Upper lobe of left lung (tissue), 6 donors: ENCODE measurements around the gene PRKG1. TPM values are rescaled to one million over a fixed set of nuclear protein-coding genes. Genes with fewer than 3 reads are reported as not detected.

Source experiments
- ATAC-seq, 2 donors: fragments of 200-7000 bp; cut with Tn5 transposase; one replicate each; pipeline ENCODE4 v1.9.1; 2022; ENCODE audit warnings: mild to moderate bottlenecking in 2 of 2, moderate library complexity in 2 of 2; ENCODE audit not compliant: low FRiP score in 2 of 2
- DNase-seq, 2 donors: peaks; one replicate each; pipeline ENCODE4 v3.0.0-alpha.2; 2019 to 2020
- H3K27ac ChIP-seq, 4 donors: fragments of 200-600 bp; sonication (generic); one replicate each; pipeline ENCODE4 v1.5.1; 2016 to 2019
- H3K27me3 ChIP-seq, 4 donors: fragments of 200-600 bp; sonication (generic); one replicate each; pipeline ENCODE4 v1.5.1; 2017 to 2019
- H3K36me3 ChIP-seq, 4 donors: fragments of 200-600 bp; sonication (generic); one replicate each; pipeline ENCODE4 v1.5.1; 2016 to 2019
- H3K4me1 ChIP-seq, 4 donors: fragments of 200-600 bp; sonication (generic); one replicate each; pipeline ENCODE4 v1.5.1; 2018 to 2019
- H3K4me3 ChIP-seq, 4 donors: fragments of 200-600 bp; sonication (generic); one replicate each; pipeline ENCODE4 v1.5.1; 2017 to 2019; ENCODE audit warnings: mild to moderate bottlenecking in 2 of 4, moderate library complexity in 1 of 4
- H3K9me3 ChIP-seq, 4 donors: fragments of 200-600 bp; sonication (generic); one replicate each; pipeline ENCODE4 v1.5.1; 2018 to 2019
- CTCF ChIP-seq, 6 experiments: fragments of 450-650 bp in 4 of 6; fragments of 200-600 bp in 2 of 6; sonication (generic) in 2 of 6; IDR thresholded peaks; one replicate each; pipeline ENCODE4 v1.5.1; 2016 to 2019; ENCODE audit warnings: antibody characterized with exemption in 6 of 6
- EP300 ChIP-seq, 4 donors: sonication (generic); formaldehyde crosslinking; IDR thresholded peaks; one replicate each; pipeline ENCODE4 v1.5.1; 2017; ENCODE audit warnings: antibody characterized with exemption in 4 of 4, control low read depth in 2 of 4
- POLR2A ChIP-seq, 4 donors: fragments of 450-650 bp; IDR thresholded peaks; one replicate each; pipeline ENCODE4 v1.5.1; 2016 to 2017; ENCODE audit warnings: antibody characterized with exemption in 4 of 4, mild to moderate bottlenecking in 2 of 4
- POLR2AphosphoS5 ChIP-seq, 2 donors: sonication (generic); formaldehyde crosslinking; IDR thresholded peaks; one replicate each; pipeline ENCODE4 v1.5.1; 2017; ENCODE audit warnings: antibody characterized with exemption in 2 of 2
- WGBS, 2 donors: methylation state at CpG; one replicate each; pipeline ENCODE4 v1.1.5; 2017 to 2018; 5-methylcytosine and 5-hydroxymethylcytosine counted together
- total RNA-seq, 6 donors: library from RNA; depleted of rRNA in 4 of 6; stranded (reverse); fragments of >200 nt in 4 of 6; gene quantifications; one replicate each; pipeline versions ENCODE4 v1.1.0 to v1.2.1, GENCODE V29; 2016 to 2021
- donor health status: DM: no; HTN: no; CAD: no; lungs with moderate emphysema.
- donor health status: DM: no; HTN: yes; CAD: no; lungs with severe emphysema.

PRKG1 gene
- total RNA-seq, 6 donors from 2014 or later, result 12.9 to 43.0 (median 25.0) TPM

DNA sequence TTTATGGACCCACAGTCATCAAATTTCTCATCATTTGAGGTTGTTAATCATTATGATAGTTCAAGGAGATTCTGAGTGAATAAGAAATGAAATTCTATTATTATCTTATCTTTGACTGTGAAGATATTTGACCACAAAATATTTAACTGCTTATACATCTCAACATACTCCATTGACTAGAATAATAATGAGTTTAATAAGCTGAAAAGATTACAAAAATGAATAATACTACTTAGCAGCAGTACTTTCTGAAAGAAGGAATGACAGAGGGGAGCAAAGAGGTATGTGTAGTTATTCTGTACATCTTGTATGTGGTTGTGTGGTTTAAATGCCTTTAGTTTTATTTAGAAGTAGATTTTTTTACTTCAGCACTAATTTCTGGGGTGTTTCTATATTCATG lies 214.2 kb downstream of the PRKG1 start:
- Histone ChIP-seq H3K27ac (no peak overlapping the region), H3K9me3 (no peaks in the 10 kb centered on the region), H3K36me3 (no peaks in the 10 kb centered on the region), H3K27me3 (no peaks in the 10 kb centered on the region), H3K4me3 (no peak overlapping the region), H3K4me1 (no peaks in the 10 kb centered on the region)
- no peak for ATAC-seq
- no peak for TF ChIP-seq POLR2AphosphoS5 (IDR thresholded peaks at IDR 0.05)
- TF ChIP-seq CTCF (IDR thresholded peaks at IDR 0.05), result no peak
- no peak for TF ChIP-seq EP300 (IDR thresholded peaks at IDR 0.05)
- no peak for TF ChIP-seq POLR2A (IDR thresholded peaks at IDR 0.05)
- DNase-seq, result no peak

DNA sequence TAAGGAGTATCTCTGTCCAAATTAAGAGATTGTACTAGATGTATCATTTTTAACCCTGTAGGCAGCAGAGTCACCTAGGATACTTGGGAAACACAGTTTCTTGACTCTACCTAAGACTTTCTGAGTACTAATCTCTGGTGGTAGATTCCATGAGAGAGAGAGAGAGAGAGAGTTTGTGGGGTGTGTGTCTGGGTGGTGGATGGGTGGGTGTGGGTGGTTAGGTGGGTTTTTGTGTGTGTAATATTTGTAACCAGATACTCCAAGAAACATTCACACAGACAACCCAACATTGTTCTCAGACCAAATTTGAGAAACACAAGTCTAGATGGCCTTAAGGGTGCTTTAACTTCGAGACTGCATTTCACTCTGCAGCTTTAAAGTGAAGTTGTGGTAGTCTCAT lies 215.2 kb downstream of the PRKG1 start:
- Histone ChIP-seq H3K4me3 (no peak overlapping the region), H3K4me1 (no peaks in the 10 kb centered on the region), H3K27ac (no peak overlapping the region), H3K27me3 (no peaks in the 10 kb centered on the region), H3K36me3 (no peaks in the 10 kb centered on the region), H3K9me3 (no peaks in the 10 kb centered on the region)
- DNase-seq (no peak), ATAC-seq (no peak)
- TF ChIP-seq POLR2A (IDR thresholded peaks at IDR 0.05), result no peak
- TF ChIP-seq POLR2AphosphoS5 (IDR thresholded peaks at IDR 0.05), result no peak
- TF ChIP-seq EP300 (IDR thresholded peaks at IDR 0.05), result no peak
- no peak for TF ChIP-seq CTCF (IDR thresholded peaks at IDR 0.05)
- WGBS, 2 donors, result 71 to 83% methylated on average over 1 of the region's 1 CpG

DNA sequence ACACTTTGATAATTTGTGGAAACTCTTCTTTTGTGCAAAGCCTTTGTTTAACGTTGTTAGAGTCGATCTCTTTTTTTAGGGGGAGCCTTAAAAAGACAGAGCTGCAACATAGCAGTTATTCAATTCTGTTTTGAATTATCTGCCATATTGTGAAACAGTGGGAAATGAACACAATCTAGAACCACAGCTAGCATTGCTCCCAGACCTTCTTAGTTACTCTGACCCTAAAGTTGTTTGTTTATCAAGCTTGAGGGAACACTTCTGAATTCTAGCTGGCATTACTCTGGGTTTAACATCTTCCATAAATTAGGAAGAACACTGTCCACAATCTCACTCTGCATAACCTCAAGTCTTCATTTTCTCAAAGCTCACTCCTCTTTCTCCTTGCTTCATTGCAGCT lies 217.7 kb downstream of the PRKG1 start:
- H3K4me3 ChIP-seq, result no peak overlapping the region
- no peak overlapping the region for H3K27ac ChIP-seq
- H3K9me3 ChIP-seq, result no peaks in the 10 kb centered on the region
- 48 to 57% methylated on average over 2 of the region's 2 CpGs for WGBS, 2 donors
- ATAC-seq (no peak), DNase-seq (no peak)
- TF ChIP-seq POLR2A (IDR thresholded peaks at IDR 0.05) (no peak), EP300 (IDR thresholded peaks at IDR 0.05) (no peak), POLR2AphosphoS5 (IDR thresholded peaks at IDR 0.05) (no peak), CTCF (IDR thresholded peaks at IDR 0.05) (no peak)
- no peaks in the 10 kb centered on the region for H3K4me1 ChIP-seq
- H3K36me3 ChIP-seq, result no peaks in the 10 kb centered on the region
- no peaks in the 10 kb centered on the region for H3K27me3 ChIP-seq

GRCh38 chr10:51297438-51297837 lies 223.2 kb downstream of the PRKG1 start:
- no peak for ATAC-seq
- TF ChIP-seq POLR2AphosphoS5 (IDR thresholded peaks at IDR 0.05) (no peak), CTCF (IDR thresholded peaks at IDR 0.05) (no peak), EP300 (IDR thresholded peaks at IDR 0.05) (no peak), POLR2A (IDR thresholded peaks at IDR 0.05) (no peak)

DNA sequence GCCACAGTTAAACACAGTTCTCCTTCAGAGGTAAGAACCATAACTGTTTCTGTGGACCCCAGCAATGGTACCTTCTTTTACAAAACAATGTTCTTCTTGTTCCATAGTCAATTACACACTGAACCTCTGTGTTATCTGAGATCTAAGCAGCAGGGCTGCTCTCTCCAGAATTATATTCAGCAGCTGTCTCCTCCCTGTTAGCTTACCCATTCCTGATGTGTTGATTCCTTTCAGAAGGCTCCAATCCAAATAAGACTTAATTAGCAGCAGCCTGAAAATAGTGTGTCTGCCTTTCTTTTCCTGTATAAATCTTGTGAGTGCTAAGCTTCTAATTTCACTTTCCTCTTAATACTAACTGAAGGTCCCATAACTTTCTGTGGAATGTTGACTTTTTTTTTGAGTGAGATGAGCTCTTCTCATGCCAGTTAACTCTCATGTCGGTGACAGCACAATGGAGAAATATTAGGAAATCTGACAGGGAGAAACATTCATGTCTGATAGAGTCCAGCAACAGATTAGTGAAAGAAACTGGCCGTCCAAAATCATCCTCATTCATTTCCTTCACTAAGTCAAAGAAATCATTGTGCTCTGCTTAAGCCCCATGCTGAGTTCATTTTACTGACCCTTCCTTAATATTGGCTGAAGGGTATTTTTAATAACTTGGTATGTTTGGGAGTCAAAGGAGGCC lies 226.5 kb downstream of the PRKG1 start:
- ATAC-seq (peak in 1 of 2 donors; percentile 39), DNase-seq (no peak)
- H3K36me3 ChIP-seq, result no peaks in the 10 kb centered on the region
- no peak overlapping the region for H3K4me3 ChIP-seq
- WGBS, 2 donors, result 45 to 55% methylated on average over 2 of the region's 2 CpGs
- H3K27ac ChIP-seq, result peak overlapping the region in 1 of 4 donors; percentile 10
- no peak for TF ChIP-seq POLR2AphosphoS5 (IDR thresholded peaks at IDR 0.05)
- no peak for TF ChIP-seq EP300 (IDR thresholded peaks at IDR 0.05)
- no peak for TF ChIP-seq POLR2A (IDR thresholded peaks at IDR 0.05)
- TF ChIP-seq CTCF (IDR thresholded peaks at IDR 0.05), result no peak
- no peaks in the 10 kb centered on the region for H3K9me3 ChIP-seq
- no peaks in the 10 kb centered on the region for H3K27me3 ChIP-seq
- peaks cover 0 to 9% (median 0%) of the 10 kb centered on the region in 4 donors for H3K4me1 ChIP-seq

More at GRCh38 chr10:51297438-51297837, 223.2 kb downstream of the PRKG1 start:
- WGBS, 2 donors, result 91 to 92% methylated on average over 2 of the region's 2 CpGs
- Histone ChIP-seq H3K36me3 (no peaks in the 10 kb centered on the region), H3K27ac (no peak overlapping the region), H3K27me3 (no peaks in the 10 kb centered on the region), H3K4me3 (no peak overlapping the region), H3K9me3 (no peaks in the 10 kb centered on the region), H3K4me1 (peaks cover 0 to 6% (median 0%) of the 10 kb centered on the region in 4 donors)
- no peak for DNase-seq
